GM12872 (cell line): ENCODE data around the gene RASEF.

Experiments used
- CTCF ChIP-seq: IDR thresholded peaks from 3 replicates; pipeline ENCODE4 v1.5.1; 2011; ENCODE audit warnings: low read depth, mild to moderate bottlenecking, low read length, moderate library complexity; ENCODE audit not compliant: insufficient read depth

Gene RASEF

DNA sequence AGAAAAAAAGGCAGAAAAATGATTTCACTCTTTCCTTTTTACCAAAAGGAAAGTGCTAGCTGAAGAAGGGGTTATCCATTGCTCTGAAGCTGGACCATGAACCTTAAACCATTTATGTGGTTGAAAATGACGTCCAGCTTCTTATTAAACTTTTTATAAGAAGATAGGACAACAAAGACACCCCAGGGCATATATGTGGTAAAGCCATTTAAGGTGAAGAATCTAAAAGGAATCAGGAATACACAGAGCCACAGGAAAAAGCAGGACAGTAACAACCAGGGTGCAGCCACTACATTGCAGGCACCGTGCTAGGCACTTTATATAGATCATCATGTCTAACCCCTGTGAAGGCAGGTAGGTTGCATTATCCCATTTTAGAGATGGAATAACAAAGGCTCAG is 42.1 kb downstream of the RASEF start:
- no peak for TF ChIP-seq CTCF

DNA sequence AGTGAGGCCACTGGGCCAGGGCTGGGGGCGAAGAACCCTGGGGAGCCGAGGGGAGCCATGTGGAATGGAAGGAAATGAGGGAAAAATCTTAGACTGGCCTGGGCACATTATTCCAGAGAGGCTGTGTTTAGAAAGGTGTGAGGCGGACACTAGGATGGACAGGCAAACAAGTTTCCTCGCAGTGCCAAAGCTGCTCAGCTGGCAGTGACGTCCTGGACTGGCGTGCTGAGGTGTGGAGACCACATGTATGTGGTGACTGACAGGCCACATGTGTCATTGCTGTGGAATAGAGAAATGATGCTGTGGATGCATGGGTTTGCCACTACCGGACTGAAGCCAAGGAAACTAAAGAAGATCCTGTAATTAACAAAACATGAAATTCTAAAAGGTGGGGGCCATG is 42.6 kb downstream of the RASEF start:
- TF ChIP-seq CTCF = no peak

GRCh38 chr9:83019246-83019645 is 43.7 kb downstream of the RASEF start:
- TF ChIP-seq CTCF = no peak

- no peak for TF ChIP-seq CTCF
Measured at GRCh38 chr9:83015897-83016296, 47.0 kb downstream of the RASEF start.

DNA sequence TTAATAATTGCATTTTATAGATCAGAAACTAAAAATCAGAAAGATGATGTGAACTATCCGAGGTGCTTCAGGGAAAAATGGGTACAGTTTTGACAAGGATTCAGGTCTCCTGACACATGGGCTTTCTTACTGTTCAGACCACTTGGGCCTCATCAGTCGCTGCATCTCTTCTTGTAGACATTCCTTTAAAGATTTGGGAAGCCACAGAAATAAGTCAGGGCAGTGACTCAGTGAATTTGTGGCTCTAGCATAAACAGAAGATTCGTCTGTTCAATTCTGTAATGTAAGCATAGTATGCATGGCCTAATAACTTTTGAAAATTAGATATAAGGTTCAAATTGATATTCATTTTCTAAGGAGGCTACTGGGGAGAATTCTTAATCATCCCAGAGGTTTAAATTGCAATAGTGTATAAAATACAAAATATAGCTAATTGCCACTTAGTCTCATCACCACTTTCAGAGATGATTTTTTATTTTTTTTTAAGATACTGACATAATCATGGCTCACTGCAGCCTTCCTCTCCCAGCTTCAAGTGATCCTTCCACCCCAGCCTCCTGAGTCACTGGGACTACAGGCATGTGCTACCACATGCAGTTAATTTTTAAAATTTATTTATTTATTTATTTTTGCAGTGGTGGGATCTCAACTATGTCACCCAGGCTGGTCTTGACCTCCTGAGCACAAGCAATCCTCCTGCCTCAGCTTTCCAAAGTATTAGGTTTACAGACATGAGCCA is 48.9 kb downstream of the RASEF start:
- TF ChIP-seq CTCF = no peak

GRCh38 chr9:83012922-83013838 is 49.8 kb downstream of the RASEF start:
- no peak for TF ChIP-seq CTCF

DNA sequence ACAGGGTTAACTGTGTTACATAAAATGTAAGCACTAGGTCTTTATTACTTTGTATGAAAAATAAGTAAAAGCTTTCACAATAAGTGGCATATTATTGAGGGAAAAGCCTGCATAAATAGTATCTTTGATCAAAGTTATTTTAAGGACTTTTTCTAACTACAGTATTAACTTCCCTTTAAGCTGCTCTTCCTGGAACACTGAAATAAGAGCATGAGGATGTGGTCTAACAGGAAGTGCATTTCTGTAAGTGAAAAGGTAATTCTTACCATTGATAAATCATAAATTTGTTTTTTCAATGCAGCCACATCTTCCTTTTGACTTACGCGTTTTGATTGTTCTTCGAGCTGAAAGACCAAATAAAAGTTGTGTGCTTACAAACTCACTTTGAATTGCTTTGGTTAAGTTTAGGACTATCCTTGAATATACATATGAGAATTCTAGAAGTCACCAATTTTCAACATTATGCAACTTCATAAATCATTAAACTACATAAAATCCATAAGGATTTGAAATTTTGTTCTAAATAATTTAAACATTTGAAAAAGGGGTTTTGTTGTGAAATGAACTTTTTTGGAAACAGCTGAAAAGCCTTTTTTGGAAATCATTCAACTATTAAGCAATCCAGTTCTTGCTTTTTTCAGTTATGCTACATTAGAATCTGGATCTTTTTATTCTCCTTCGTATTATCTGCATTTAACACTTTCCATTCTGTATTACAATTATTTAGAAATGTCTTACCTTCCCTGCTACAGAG is 50.6 kb downstream of the RASEF start:
- TF ChIP-seq CTCF = no peak
